ENCODE data around the gene GPBP1L1. TPM values are rescaled to one million over a fixed set of nuclear protein-coding genes. Genes with fewer than 3 reads are reported as not detected.
A peak's percentile ranks its signal among the peaks of the same experiment; 100 is the strongest.

The GPBP1L1 gene
- total and polyA plus RNA-seq, 2 of the 4 experiments (the other 2 are of a cell fraction) = 31.5 to 57.4 TPM

GRCh38 chr1:45660336-45660735 is 26.0 kb downstream of the GPBP1L1 start:
- no peak overlapping the region for H3K14ac ChIP-seq (replicated peaks; ENCODE audit: low read depth, low read length)
- H3K4ac ChIP-seq (ENCODE audit: low read depth, low read length) = no peak overlapping the region
- dilution Hi-C loops (cut with HindIII; ENCODE audit: low sequenced_read_pairs, unreplicated experiment) (no loop called here), in situ Hi-C loops (cut with MboI; ENCODE audit: low sequenced_read_pairs) (no loop called here), intact Hi-C loops (cut with micrococcal nuclease) (no loop called here)
- H3K18ac ChIP-seq (ENCODE audit: low read depth, low read length) = no peak overlapping the region
- no peak overlapping the region for H4K8ac ChIP-seq (ENCODE audit: low read depth in 2 of 2, low read length in 2 of 2)
- H3K23ac ChIP-seq (ENCODE audit: low read depth, low read length) = no peak overlapping the region
- DNase-seq = no peak
- H2BK15ac ChIP-seq (ENCODE audit: low read depth, low read length) = no peak overlapping the region
- H2AFZ ChIP-seq (replicated peaks; ENCODE audit: low read length, poor library complexity) = no peak overlapping the region
- H3K4me2 ChIP-seq (ENCODE audit: low read depth, low read length) = no peak overlapping the region
- no peak overlapping the region for H2AK5ac ChIP-seq (ENCODE audit: low read depth, low read length)
- H3K79me1 ChIP-seq (ENCODE audit: low read depth in 1 of 2, low read length in 2 of 2) = peaks cover 30 to 66% of the 10 kb centered on the region in 2 experiments
- H2BK120ac ChIP-seq (ENCODE audit: low read depth, low read length) = no peak overlapping the region
- no peak overlapping the region for H3K4me3 ChIP-seq (ENCODE audit: insufficient read depth, low read depth, low read length)
- ATAC-seq (ENCODE audit: low read depth) = no peak
- H3K56ac ChIP-seq (ENCODE audit: extremely low read depth, insufficient read depth, low read length) = no peak overlapping the region
- H3K27me3 ChIP-seq (ENCODE audit: control insufficient read depth, insufficient read depth, low read length) = no peaks in the 10 kb centered on the region
- no peak overlapping the region for H4K91ac ChIP-seq (ENCODE audit: insufficient read depth, low read depth, low read length)
- BruUV-seq (replicated peaks) = TSS peak; percentile 84
- ChIA-PET CTCF (no interaction called here), POLR2A (ENCODE audit: unreplicated experiment) (no interaction called here)
- H3K27ac ChIP-seq (ENCODE audit: insufficient read depth, low read length) = no peak overlapping the region
- no peaks in the 10 kb centered on the region for H3K4me1 ChIP-seq (ENCODE audit: control insufficient read depth, insufficient read depth, low read length)
- no peak for TF ChIP-seq RCOR1 (IDR thresholded peaks at IDR 0.05; ENCODE audit: insufficient replicate concordance, low read length)
- no peak overlapping the region for H3K9ac ChIP-seq (ENCODE audit: low read depth, low read length)
- no peak overlapping the region for H2AK9ac ChIP-seq (replicated peaks; ENCODE audit: low read depth, low read length, poor library complexity)
- H3K36me3 ChIP-seq (ENCODE audit: control insufficient read depth, insufficient read depth, low read length) = peaks cover 30% of the 10 kb centered on the region
- no peaks in the 10 kb centered on the region for H3K9me3 ChIP-seq (ENCODE audit: control insufficient read depth, insufficient read depth, low read length)
- H2BK20ac ChIP-seq (ENCODE audit: low read depth, low read length) = no peak overlapping the region
- no CpG with 5 or more reads among the region's 2 CpGs for WGBS, 2 experiments (ENCODE audit: extremely low coverage in 2 of 2, insufficient read length in 1 of 2)
- no peak overlapping the region for H2BK5ac ChIP-seq (ENCODE audit: low read depth, low read length, poor library complexity, severe bottlenecking)
- H3K9me1 ChIP-seq (ENCODE audit: insufficient read depth, low read length) = no peaks in the 10 kb centered on the region
- peaks cover 29% of the 10 kb centered on the region for H4K20me1 ChIP-seq (ENCODE audit: insufficient read depth, low read length)
- H4K5ac ChIP-seq (ENCODE audit: low read depth, low read length) = no peak overlapping the region
